ENCODE measurements around the gene PGAP2. TPM values are rescaled to one million over a fixed set of nuclear protein-coding genes. Genes with fewer than 3 reads are reported as not detected.
"Not testable (repeated sequence)": the region's sequence is repeated elsewhere in the genome, so short reads cannot be mapped to it uniquely, and the experiment has no call there.

Gene PGAP2
- total RNA-seq: 10 to 100 TPM in 3 of 4 donors, 1 to 10 TPM in 1; 9.1 to 67.2 (median 53.7) TPM

- TF ChIP-seq POLR2A (IDR thresholded peaks at IDR 0.05) (no peak), CTCF (IDR thresholded peaks at IDR 0.05) (peak in 5 of 6 experiments; percentile 48 to 76 (median 66))
- peak within 1 kb of the TSS; percentile 57 to 77 (median 72) for H3K27ac ChIP-seq
- peaks cover 0 to 14% (median 2%) of the 10 kb centered on the region in 4 donors for H3K4me1 ChIP-seq
- no peaks in the 10 kb centered on the region for H3K27me3 ChIP-seq
- H3K4me3 ChIP-seq: peak within 1 kb of the TSS; percentile 58 to 77 (median 70)
- H3K9me3 ChIP-seq: no peaks in the 10 kb centered on the region
- DNase-seq: peak; percentile 71 to 87 (median 85)
- H3K36me3 ChIP-seq: no peaks in the 10 kb centered on the region
Observed at GRCh38 chr11:3807909-3808860, at the start of gene PGAP2. Gene PGAP2, plus strand, starts transcription at chr11:3808560. Its CDS starts 2,700 bp downstream, at chr11:3811260.

GRCh38 chr11:3764266-3764665, 44.1 kb upstream of the PGAP2 start:
- DNase-seq: no peak
- H3K36me3 ChIP-seq: peaks cover 0 to 100% (median 0%) of the 10 kb centered on the region in 3 donors

GRCh38 chr11:3766836-3767235, 41.5 kb upstream of the PGAP2 start:
- H3K4me1 ChIP-seq, H3K9me3 ChIP-seq, H3K27ac ChIP-seq, H3K4me3 ChIP-seq, H3K27me3 ChIP-seq, DNase-seq: not testable (repeated sequence)
- peaks cover 0 to 98% (median 0%) of the 10 kb centered on the region in 3 donors for H3K36me3 ChIP-seq

More at GRCh38 chr11:3764266-3764665, 44.1 kb upstream of the PGAP2 start:
- Histone ChIP-seq H3K9me3 (no peaks in the 10 kb centered on the region), H3K4me1 (no peaks in the 10 kb centered on the region), H3K4me3 (no peak overlapping the region), H3K27me3 (no peaks in the 10 kb centered on the region), H3K27ac (no peak overlapping the region)
- no peak for TF ChIP-seq CTCF (IDR thresholded peaks at IDR 0.05)
- no peak for TF ChIP-seq POLR2A (IDR thresholded peaks at IDR 0.05)

GRCh38 chr11:3767536-3767935, 40.8 kb upstream of the PGAP2 start:
- no peaks in the 10 kb centered on the region for H3K27me3 ChIP-seq
- H3K4me3 ChIP-seq: no peak overlapping the region
- TF ChIP-seq CTCF (IDR thresholded peaks at IDR 0.05) (no peak), POLR2A (IDR thresholded peaks at IDR 0.05) (no peak)
- H3K4me1 ChIP-seq: no peaks in the 10 kb centered on the region
- H3K36me3 ChIP-seq: peaks cover 0 to 98% (median 0%) of the 10 kb centered on the region in 3 donors
- DNase-seq: no peak
- no peaks in the 10 kb centered on the region for H3K9me3 ChIP-seq
- H3K27ac ChIP-seq: no peak overlapping the region

- Histone ChIP-seq H3K4me3 (no peak overlapping the region), H3K27me3 (no peaks in the 10 kb centered on the region), H3K9me3 (no peaks in the 10 kb centered on the region), H3K36me3 (peaks cover 0 to 97% (median 0%) of the 10 kb centered on the region in 3 donors), H3K27ac (no peak overlapping the region), H3K4me1 (no peaks in the 10 kb centered on the region)
- no peak for DNase-seq
- TF ChIP-seq CTCF (IDR thresholded peaks at IDR 0.05) (no peak), POLR2A (IDR thresholded peaks at IDR 0.05) (no peak)
Observed at GRCh38 chr11:3773180-3773579, 35.2 kb upstream of the PGAP2 start.
